Peyer's patch (tissue), 4 donors: ENCODE results near the gene KLHDC7B.

Source experiments
- POLR2A ChIP-seq, 2 donors: fragments of 450-650 bp; IDR thresholded peaks; one replicate each; pipeline ENCODE4 v1.5.1; 2017; ENCODE audit warnings: antibody characterized with exemption in 2 of 2, mild to moderate bottlenecking in 2 of 2, moderate library complexity in 2 of 2
- TF ChIP-seq, protein P1 (sequence below), 6 experiments: fragments of 450-650 bp in 4 of 6; fragments of 200-600 bp in 2 of 6; sonication (generic) in 1 of 6; IDR thresholded peaks; one replicate each; pipeline ENCODE4 v1.5.1; 2017 to 2019; ENCODE audit warnings: antibody characterized with exemption in 6 of 6, mild to moderate bottlenecking in 3 of 6, moderate library complexity in 1 of 6

DNA sequence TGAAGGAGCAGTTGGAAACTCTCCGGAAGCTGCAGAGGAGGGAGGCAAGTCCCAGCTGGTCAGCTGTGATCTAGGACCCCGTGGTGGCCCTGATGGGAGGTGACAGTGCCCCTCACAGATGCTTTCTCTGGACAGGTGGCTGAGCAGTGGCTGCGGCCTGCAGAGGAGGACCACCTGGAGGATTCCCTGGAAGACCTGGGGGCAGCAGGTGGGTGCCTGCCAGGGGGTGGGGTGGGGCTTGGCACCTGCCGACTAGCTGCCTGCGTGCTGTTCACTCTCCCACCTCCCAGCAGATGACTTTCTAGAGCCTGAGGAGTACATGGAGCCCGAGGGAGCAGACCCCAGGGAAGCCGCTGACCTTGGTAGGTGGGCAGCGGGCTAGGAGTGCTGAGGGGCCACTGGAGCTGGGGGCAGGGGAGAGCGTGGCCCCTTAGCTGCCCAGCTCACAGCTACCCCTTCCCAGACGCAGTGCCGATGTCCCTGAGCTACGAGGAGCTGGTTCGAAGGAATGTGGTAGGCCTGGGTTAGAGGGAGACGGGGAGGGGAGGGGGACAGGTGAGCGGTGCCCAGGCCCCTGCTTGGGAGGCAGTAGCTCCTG lies 23.4 kb upstream of the KLHDC7B start:
- TF ChIP-seq, protein P1, sequence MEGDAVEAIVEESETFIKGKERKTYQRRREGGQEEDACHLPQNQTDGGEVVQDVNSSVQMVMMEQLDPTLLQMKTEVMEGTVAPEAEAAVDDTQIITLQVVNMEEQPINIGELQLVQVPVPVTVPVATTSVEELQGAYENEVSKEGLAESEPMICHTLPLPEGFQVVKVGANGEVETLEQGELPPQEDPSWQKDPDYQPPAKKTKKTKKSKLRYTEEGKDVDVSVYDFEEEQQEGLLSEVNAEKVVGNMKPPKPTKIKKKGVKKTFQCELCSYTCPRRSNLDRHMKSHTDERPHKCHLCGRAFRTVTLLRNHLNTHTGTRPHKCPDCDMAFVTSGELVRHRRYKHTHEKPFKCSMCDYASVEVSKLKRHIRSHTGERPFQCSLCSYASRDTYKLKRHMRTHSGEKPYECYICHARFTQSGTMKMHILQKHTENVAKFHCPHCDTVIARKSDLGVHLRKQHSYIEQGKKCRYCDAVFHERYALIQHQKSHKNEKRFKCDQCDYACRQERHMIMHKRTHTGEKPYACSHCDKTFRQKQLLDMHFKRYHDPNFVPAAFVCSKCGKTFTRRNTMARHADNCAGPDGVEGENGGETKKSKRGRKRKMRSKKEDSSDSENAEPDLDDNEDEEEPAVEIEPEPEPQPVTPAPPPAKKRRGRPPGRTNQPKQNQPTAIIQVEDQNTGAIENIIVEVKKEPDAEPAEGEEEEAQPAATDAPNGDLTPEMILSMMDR (IDR thresholded peaks at IDR 0.05) = no peak
- TF ChIP-seq POLR2A (IDR thresholded peaks at IDR 0.05) = no peak
